SK-N-SH (cell line): Measurements from ENCODE around the gene CHI3L2.

Source experiments
- EP300 ChIP-seq, 2 experiments: IDR thresholded peaks; 2 replicates each; pipeline versions ENCODE4 v1.4.0 to v1.6.1; 2012; ENCODE audit warnings: borderline replicate concordance in 1 of 2, low read depth in 1 of 2, low read length in 1 of 2
- TF ChIP-seq, protein P1 (sequence below): fragments of 200-600 bp; sonication (generic); IDR thresholded peaks from 2 replicates; pipeline ENCODE4 v1.6.1; 2017; ENCODE audit warnings: antibody characterized with exemption, mild to moderate bottlenecking, moderate library complexity
- TF ChIP-seq, protein P2 (sequence below): IDR thresholded peaks from 2 replicates; pipeline ENCODE4 v1.4.0; 2012; ENCODE audit warnings: low read depth
- TF ChIP-seq, protein P3 (sequence below): IDR thresholded peaks from 2 replicates; pipeline ENCODE4 v1.6.1; 2012; ENCODE audit warnings: mild to moderate bottlenecking, low read depth, low read length, moderate library complexity

DNA sequence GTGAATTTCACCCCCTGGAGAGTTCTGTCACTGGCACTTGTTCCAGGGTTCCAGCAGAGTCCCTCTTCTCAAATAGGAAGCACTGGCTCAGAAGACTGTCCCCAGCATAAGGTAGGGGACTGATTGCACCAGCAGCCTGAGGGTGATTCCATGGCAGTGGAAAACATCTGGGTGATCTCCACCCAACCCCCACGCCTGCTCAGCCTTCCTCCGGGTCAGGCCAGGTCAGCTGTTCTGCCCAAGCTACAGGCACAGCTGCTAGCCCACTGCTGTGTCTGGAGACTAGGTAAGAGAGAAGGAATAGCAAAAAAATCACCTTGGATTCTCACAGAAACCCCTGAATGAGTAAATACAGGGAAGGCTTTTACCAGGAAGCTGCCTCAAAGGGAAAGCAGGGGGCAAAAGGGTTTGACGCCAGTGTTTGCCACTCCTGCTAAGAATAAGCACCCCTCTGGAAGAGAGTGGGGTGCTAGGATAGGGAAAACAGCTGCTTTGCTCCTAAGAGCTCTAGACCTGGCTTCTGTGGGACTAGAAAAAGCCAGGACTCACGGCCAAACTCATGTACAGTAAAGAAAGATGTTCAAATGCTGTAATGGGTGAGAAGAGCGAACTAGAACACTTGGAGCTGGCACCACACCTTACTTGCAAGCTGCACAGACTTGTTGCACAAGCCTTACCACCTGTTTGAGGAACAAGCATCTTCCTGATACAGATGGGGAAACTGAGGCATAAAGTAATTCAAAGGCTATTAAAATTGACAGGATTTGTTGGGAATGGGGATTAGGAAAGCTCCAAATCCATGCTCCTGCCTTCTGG lies 26.0 kb upstream of the CHI3L2 start:
- TF ChIP-seq, protein P1, sequence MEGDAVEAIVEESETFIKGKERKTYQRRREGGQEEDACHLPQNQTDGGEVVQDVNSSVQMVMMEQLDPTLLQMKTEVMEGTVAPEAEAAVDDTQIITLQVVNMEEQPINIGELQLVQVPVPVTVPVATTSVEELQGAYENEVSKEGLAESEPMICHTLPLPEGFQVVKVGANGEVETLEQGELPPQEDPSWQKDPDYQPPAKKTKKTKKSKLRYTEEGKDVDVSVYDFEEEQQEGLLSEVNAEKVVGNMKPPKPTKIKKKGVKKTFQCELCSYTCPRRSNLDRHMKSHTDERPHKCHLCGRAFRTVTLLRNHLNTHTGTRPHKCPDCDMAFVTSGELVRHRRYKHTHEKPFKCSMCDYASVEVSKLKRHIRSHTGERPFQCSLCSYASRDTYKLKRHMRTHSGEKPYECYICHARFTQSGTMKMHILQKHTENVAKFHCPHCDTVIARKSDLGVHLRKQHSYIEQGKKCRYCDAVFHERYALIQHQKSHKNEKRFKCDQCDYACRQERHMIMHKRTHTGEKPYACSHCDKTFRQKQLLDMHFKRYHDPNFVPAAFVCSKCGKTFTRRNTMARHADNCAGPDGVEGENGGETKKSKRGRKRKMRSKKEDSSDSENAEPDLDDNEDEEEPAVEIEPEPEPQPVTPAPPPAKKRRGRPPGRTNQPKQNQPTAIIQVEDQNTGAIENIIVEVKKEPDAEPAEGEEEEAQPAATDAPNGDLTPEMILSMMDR, result no peak
- no peak for TF ChIP-seq EP300 (IDR thresholded peaks at IDR 0.05; ENCODE audit: borderline replicate concordance in 1 of 2, low read depth in 1 of 2, low read length in 1 of 2)
- TF ChIP-seq, protein P2, sequence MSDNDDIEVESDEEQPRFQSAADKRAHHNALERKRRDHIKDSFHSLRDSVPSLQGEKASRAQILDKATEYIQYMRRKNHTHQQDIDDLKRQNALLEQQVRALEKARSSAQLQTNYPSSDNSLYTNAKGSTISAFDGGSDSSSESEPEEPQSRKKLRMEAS, result no peak
- TF ChIP-seq, protein P3, sequence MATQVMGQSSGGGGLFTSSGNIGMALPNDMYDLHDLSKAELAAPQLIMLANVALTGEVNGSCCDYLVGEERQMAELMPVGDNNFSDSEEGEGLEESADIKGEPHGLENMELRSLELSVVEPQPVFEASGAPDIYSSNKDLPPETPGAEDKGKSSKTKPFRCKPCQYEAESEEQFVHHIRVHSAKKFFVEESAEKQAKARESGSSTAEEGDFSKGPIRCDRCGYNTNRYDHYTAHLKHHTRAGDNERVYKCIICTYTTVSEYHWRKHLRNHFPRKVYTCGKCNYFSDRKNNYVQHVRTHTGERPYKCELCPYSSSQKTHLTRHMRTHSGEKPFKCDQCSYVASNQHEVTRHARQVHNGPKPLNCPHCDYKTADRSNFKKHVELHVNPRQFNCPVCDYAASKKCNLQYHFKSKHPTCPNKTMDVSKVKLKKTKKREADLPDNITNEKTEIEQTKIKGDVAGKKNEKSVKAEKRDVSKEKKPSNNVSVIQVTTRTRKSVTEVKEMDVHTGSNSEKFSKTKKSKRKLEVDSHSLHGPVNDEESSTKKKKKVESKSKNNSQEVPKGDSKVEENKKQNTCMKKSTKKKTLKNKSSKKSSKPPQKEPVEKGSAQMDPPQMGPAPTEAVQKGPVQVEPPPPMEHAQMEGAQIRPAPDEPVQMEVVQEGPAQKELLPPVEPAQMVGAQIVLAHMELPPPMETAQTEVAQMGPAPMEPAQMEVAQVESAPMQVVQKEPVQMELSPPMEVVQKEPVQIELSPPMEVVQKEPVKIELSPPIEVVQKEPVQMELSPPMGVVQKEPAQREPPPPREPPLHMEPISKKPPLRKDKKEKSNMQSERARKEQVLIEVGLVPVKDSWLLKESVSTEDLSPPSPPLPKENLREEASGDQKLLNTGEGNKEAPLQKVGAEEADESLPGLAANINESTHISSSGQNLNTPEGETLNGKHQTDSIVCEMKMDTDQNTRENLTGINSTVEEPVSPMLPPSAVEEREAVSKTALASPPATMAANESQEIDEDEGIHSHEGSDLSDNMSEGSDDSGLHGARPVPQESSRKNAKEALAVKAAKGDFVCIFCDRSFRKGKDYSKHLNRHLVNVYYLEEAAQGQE, result no peak
